Body of pancreas (tissue), 4 donors: Measurements from ENCODE around the gene TMEM130.

ENCODE experiments used
- POLR2A ChIP-seq, 3 donors: fragments of 450-650 bp; IDR thresholded peaks; one replicate each; pipeline ENCODE4 v1.6.1; 2016; ENCODE audit warnings: antibody characterized with exemption in 3 of 3, mild to moderate bottlenecking in 2 of 3
- TF ChIP-seq, protein P1 (sequence below), 7 experiments: fragments of 450-650 bp in 4 of 7; fragments of 200-600 bp in 3 of 7; sonication (generic) in 3 of 7; IDR thresholded peaks; one replicate each; pipeline ENCODE4 v1.5.1; 2016 to 2019; ENCODE audit warnings: antibody characterized with exemption in 7 of 7

DNA sequence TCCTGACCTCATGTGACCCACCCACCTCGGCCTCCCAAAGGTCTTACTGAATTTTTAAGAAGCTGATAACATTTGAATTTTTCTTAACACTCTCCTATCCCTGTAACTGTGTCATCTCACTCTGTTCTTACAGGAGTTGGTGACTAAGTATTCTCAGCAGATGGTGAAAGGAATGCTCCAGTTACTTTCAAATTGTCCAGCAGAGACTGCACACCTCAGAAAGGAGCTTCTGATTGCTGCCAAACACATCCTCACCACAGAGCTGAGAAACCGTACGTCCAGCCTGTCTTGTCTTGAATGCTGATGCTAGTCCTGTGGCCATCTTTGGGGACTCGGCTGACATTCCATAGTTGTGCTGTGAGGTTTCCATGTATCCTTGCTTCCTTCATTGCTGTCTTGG is 33.4 kb upstream of the TMEM130 start:
- TF ChIP-seq POLR2A (IDR thresholded peaks at IDR 0.05): no peak
- TF ChIP-seq, protein P1, sequence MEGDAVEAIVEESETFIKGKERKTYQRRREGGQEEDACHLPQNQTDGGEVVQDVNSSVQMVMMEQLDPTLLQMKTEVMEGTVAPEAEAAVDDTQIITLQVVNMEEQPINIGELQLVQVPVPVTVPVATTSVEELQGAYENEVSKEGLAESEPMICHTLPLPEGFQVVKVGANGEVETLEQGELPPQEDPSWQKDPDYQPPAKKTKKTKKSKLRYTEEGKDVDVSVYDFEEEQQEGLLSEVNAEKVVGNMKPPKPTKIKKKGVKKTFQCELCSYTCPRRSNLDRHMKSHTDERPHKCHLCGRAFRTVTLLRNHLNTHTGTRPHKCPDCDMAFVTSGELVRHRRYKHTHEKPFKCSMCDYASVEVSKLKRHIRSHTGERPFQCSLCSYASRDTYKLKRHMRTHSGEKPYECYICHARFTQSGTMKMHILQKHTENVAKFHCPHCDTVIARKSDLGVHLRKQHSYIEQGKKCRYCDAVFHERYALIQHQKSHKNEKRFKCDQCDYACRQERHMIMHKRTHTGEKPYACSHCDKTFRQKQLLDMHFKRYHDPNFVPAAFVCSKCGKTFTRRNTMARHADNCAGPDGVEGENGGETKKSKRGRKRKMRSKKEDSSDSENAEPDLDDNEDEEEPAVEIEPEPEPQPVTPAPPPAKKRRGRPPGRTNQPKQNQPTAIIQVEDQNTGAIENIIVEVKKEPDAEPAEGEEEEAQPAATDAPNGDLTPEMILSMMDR (IDR thresholded peaks at IDR 0.05): no peak
